ENCODE data around the gene ZBTB20.

- TF ChIP-seq POLR2A (IDR thresholded peaks at IDR 0.05) (no peak), CTCF (IDR thresholded peaks at IDR 0.05) (no peak), POLR2AphosphoS5 (IDR thresholded peaks at IDR 0.05) (no peak)
Measured at GRCh38 chr3:114640126-114640525, 507.0 kb downstream of the ZBTB20 start.
